HCT116 (cell line): ENCODE measurements around the gene PSMC6. TPM values are rescaled to one million over a fixed set of nuclear protein-coding genes. Genes with fewer than 3 reads are reported as not detected.

Experiments used
- ATAC-seq: fragments of 200-7000 bp; cut with Tn5 transposase; 2 replicates; pipeline ENCODE4 v1.9.1; 2020; ENCODE audit warnings: mild to moderate bottlenecking, moderate library complexity
- BruUV-seq: library from RNA; stranded (reverse); fragments of 400-500 nt; replicated peaks from 2 replicates; lab custom pipeline; 2021; lab: Mats Ljungman, UMichigan
- CTCF ChIA-PET: fragments of 300-600 bp; sonication (Branson Sonifier 250); formaldehyde crosslinking; loops from one replicate; lab custom pipeline; 2021; ENCODE audit warnings: antibody characterized with exemption; lab: Charles Lee
- POLR2A ChIA-PET: fragments of 300-600, 350-600 bp; sonication (Branson Sonifier 250); formaldehyde crosslinking; loops from one replicate; lab custom pipeline; 2021; ENCODE audit warnings: antibody characterized with exemption; lab: Charles Lee
- RAD21 ChIA-PET, 2 experiments: fragments of 300-600 bp; sonication (Branson Sonifier 250); formaldehyde crosslinking; loops; one replicate each; lab custom pipeline; 2023; ENCODE audit warnings: low total read pairs in 2 of 2; ENCODE audit not compliant: uncharacterized antibody in 2 of 2, unreplicated experiment in 2 of 2, low non-redundant PET in 1 of 2; lab: Charles Lee
- DNase-seq: peaks from one replicate; pipeline ENCODE4 v3.0.0-alpha.2; 2010; ENCODE audit warnings: low read depth, low spot score
- H2AFZ ChIP-seq: fragments of 200-600 bp; shearing (Covaris generic), sonication (generic); 2 replicates; pipeline ENCODE4 v1.6.1; 2017; ENCODE audit warnings: low read depth, mixed run types, mixed read lengths, antibody characterized with exemption, low read length; ENCODE audit not compliant: poor library complexity, severe bottlenecking
- H3K27ac ChIP-seq: 2 replicates; pipeline ENCODE4 v1.5.1; 2012; ENCODE audit warnings: low read depth, low read length
- H3K27me3 ChIP-seq: fragments of 200-600 bp; sonication (generic); 2 replicates; pipeline ENCODE4 v1.6.1; 2016; ENCODE audit warnings: mixed run types, low read length, mixed read lengths; ENCODE audit not compliant: insufficient read depth
- H3K36me3 ChIP-seq, 2 experiments: fragments of 200-500 bp in 1 of 2; fragments of 200-600 bp in 1 of 2; sonication (Bioruptor generic) in 1 of 2; sonication (generic) in 1 of 2; 2 replicates each; pipeline versions ENCODE4 v1.5.1 to v1.6.1; 2014 to 2016; ENCODE audit warnings: low read length in 2 of 2, inconsistent platforms in 1 of 2, mixed read lengths in 1 of 2, mixed run types in 1 of 2; ENCODE audit not compliant: insufficient read depth in 2 of 2, control insufficient read depth in 1 of 2
- H3K4me1 ChIP-seq, 2 experiments: fragments of 200-600 bp in 1 of 2; sonication (generic) in 1 of 2; 2 replicates each; pipeline versions ENCODE4 v1.5.1 to v1.6.1; 2012 to 2017; ENCODE audit warnings: low read length in 2 of 2, inconsistent platforms in 1 of 2, mild to moderate bottlenecking in 1 of 2, mixed read lengths in 1 of 2, mixed run types in 1 of 2, moderate library complexity in 1 of 2; ENCODE audit not compliant: insufficient read depth in 2 of 2, control insufficient read depth in 1 of 2
- H3K4me2 ChIP-seq: fragments of 200-600 bp; sonication (generic); 2 replicates; pipeline ENCODE4 v1.6.1; 2017; ENCODE audit warnings: mixed run types, low read length, mixed read lengths
- H3K4me3 ChIP-seq, 2 experiments: fragments of 200-600 bp in 1 of 2; sonication (generic) in 1 of 2; replicated peaks in 1 of 2; 2 replicates each; pipeline ENCODE4 v1.5.1; 2011 to 2016; ENCODE audit warnings: low read length in 2 of 2, control low read depth in 1 of 2, low read depth in 1 of 2, mild to moderate bottlenecking in 1 of 2, mixed read lengths in 1 of 2, mixed run types in 1 of 2
- H3K79me2 ChIP-seq: fragments of 200-600 bp; sonication (generic); 2 replicates; pipeline ENCODE4 v1.6.1; 2017; ENCODE audit warnings: mild to moderate bottlenecking, mixed run types, low read length, moderate library complexity, mixed read lengths; ENCODE audit not compliant: insufficient read depth
- H3K9ac ChIP-seq: fragments of 200-600 bp; sonication (generic); 2 replicates; pipeline ENCODE4 v1.6.1; 2016; ENCODE audit warnings: low read length, mixed read lengths
- H3K9me2 ChIP-seq: fragments of 200-600 bp; sonication (generic), shearing (Covaris generic); 2 replicates; pipeline ENCODE4 v1.6.1; 2017; ENCODE audit warnings: mixed run types, mild to moderate bottlenecking, moderate library complexity; ENCODE audit not compliant: insufficient read depth
- H3K9me3 ChIP-seq, 2 experiments: fragments of 200-500 bp in 1 of 2; fragments of 200-600 bp in 1 of 2; sonication (Bioruptor generic) in 1 of 2; sonication (generic) in 1 of 2; 2 replicates each; pipeline ENCODE4 v1.6.1; 2014 to 2017; ENCODE audit warnings: low read length in 2 of 2, mixed read lengths in 2 of 2, inconsistent platforms in 1 of 2, low read depth in 1 of 2, mild to moderate bottlenecking in 1 of 2, mixed run types in 1 of 2, moderate library complexity in 1 of 2; ENCODE audit not compliant: control insufficient read depth in 1 of 2, insufficient read depth in 1 of 2
- H4K20me1 ChIP-seq: fragments of 200-600 bp; sonication (generic), shearing (Covaris generic); 2 replicates; pipeline ENCODE4 v1.6.1; 2017; ENCODE audit warnings: mixed run types, mild to moderate bottlenecking, moderate library complexity; ENCODE audit not compliant: insufficient read depth
- ATF3 ChIP-seq: IDR thresholded peaks from 2 replicates; pipeline ENCODE4 v1.6.1; 2012
- CTCF ChIP-seq, 3 experiments: fragments of 200-600 bp in 1 of 3; sonication (generic) in 1 of 3; IDR thresholded peaks in 2 of 3; conservative IDR thresholded peaks in 1 of 3; 2 replicates each; pipeline ENCODE4 v1.5.1; 2012 to 2017; ENCODE audit warnings: low read depth in 2 of 3, low read length in 2 of 3, antibody characterized with exemption in 1 of 3, borderline replicate concordance in 1 of 3, control low read depth in 1 of 3, mild to moderate bottlenecking in 1 of 3, mixed read lengths in 1 of 3, mixed run types in 1 of 3, moderate library complexity in 1 of 3; ENCODE audit not compliant: insufficient read depth in 1 of 3
- ELF1 ChIP-seq: IDR thresholded peaks from 2 replicates; pipeline ENCODE4 v1.6.1; 2012; ENCODE audit warnings: low read depth, borderline replicate concordance
- EZH2 ChIP-seq: fragments of 200-600 bp; sonication (generic); IDR thresholded peaks from 2 replicates; pipeline ENCODE4 v1.6.1; 2017; ENCODE audit warnings: antibody characterized with exemption, mixed run types
- EZH2phosphoT487 ChIP-seq: fragments of 200-600 bp; IDR thresholded peaks from 2 replicates; pipeline ENCODE4 v1.6.1; 2018; ENCODE audit warnings: antibody characterized with exemption, borderline replicate concordance
- POLR2A ChIP-seq: IDR thresholded peaks from 2 replicates; pipeline ENCODE4 v1.7.0; 2011; ENCODE audit warnings: borderline replicate concordance; ENCODE audit not compliant: insufficient read depth, insufficient read length; ENCODE audit errors: extremely low read depth
- YY1 ChIP-seq: IDR thresholded peaks from 2 replicates; pipeline ENCODE4 v1.6.1; 2011; ENCODE audit warnings: low read length, low read depth, moderate library complexity, mild to moderate bottlenecking; ENCODE audit not compliant: insufficient replicate concordance; ENCODE audit errors: extremely low read depth
- ZFX ChIP-seq: fragments of 450-650 bp; IDR thresholded peaks from 2 replicates; pipeline ENCODE4 v1.6.1; 2017
- ZNF274 ChIP-seq: fragments of 200-500 bp; sonication (Bioruptor generic); IDR thresholded peaks from 2 replicates; pipeline ENCODE4 v1.6.1; 2014; ENCODE audit warnings: mild to moderate bottlenecking, low read depth, low read length, inconsistent platforms
- intact Hi-C: fragments of 100-400 bp; cut with micrococcal nuclease; formaldehyde crosslinking; loops from 2 replicates; pipeline ENCODE4 v1.10.0; 2022
- total RNA-seq: library from RNA; stranded (reverse); gene quantifications from one replicate; pipeline ENCODE4 v1.2.1, GENCODE V29; 2021; ENCODE audit not compliant: unreplicated experiment

PSMC6 gene
- total RNA-seq, 1 experiment from 2014 or later = 71.7 TPM

DNA sequence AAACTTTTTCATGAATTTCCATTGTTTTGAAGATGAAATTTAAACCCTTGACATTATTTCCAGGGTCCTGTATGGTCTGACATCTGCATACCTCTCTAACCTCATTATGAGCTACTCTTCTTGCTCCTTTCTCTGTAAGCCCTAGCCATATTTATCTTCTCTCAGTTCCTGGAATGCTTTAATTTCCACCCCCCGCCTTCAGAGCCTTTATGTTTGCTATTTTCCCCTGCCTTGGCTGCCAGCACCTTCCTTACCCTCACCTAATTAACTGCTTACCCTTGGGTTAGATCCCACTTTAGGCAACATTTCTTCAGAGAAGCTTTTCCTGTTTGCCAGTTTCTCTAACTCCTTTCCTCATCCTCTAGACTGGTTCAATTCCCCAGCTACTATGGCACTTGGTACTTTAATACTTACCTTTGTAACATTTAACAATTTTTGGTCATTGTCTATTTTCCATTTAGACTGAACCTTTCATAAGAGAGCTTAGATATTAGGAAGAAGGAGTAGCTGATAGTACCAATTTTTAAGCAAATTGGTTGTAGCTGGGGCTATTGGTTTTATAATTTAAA is 29.0 kb downstream of the PSMC6 start:
- CTCF ChIA-PET = no interaction called here
- TF ChIP-seq ELF1 = no peak
- TF ChIP-seq YY1 = no peak
- no peak for TF ChIP-seq ATF3
- TF ChIP-seq CTCF (IDR thresholded peaks at IDR 0.05 in 2 of 3, conservative IDR thresholded peaks at IDR 0.05 in 1 of 3; ENCODE audit: borderline replicate concordance in 1 of 3, insufficient read depth in 1 of 3, low read depth in 2 of 3, low read length in 2 of 3) = no peak
- TF ChIP-seq POLR2A = no peak
- no peak for TF ChIP-seq ZFX
- no peak for TF ChIP-seq EZH2phosphoT487
- no peak for TF ChIP-seq ZNF274
- no peak for TF ChIP-seq EZH2
- TF ChIP-seq, all 23 proteins: peak for 0
- peaks cover 41% of the 10 kb centered on the region for H3K79me2 ChIP-seq
- ATAC-seq (no peak), DNase-seq (no peak)
- no peaks in the 10 kb centered on the region for H4K20me1 ChIP-seq
- RAD21 ChIA-PET = no interaction called here
- H2AFZ ChIP-seq = no peak overlapping the region
- H3K36me3 ChIP-seq = peaks cover 0 to 3% of the 10 kb centered on the region in 2 experiments; a peak in 1 of 4 replicates
- POLR2A ChIA-PET = no interaction called here
- H3K27me3 ChIP-seq = no peaks in the 10 kb centered on the region
- no peak overlapping the region for H3K4me2 ChIP-seq
- no peak overlapping the region for H3K27ac ChIP-seq
- intact Hi-C loops = no loop called here
- no peaks in the 10 kb centered on the region for H3K9me3 ChIP-seq
- H3K4me3 ChIP-seq = no peak overlapping the region
- H3K4me1 ChIP-seq = peaks cover 0 to 5% of the 10 kb centered on the region in 2 experiments; a peak in 2 of 4 replicates
- no TSS peak for BruUV-seq
- no peaks in the 10 kb centered on the region for H3K9me2 ChIP-seq
- H3K9ac ChIP-seq = no peak overlapping the region
